ENCODE results near the gene KCNJ10.

- no peak for TF ChIP-seq CTCF (IDR thresholded peaks at IDR 0.05)
- no peak for TF ChIP-seq ZFX (IDR thresholded peaks at IDR 0.05; ENCODE audit: borderline replicate concordance)
Measured at GRCh38 chr1:160011781-160012180, 58.2 kb downstream of the KCNJ10 start.

All from 22Rv1 (cell line).